ENCODE data around the gene ZNF3.

Gene ZNF3

DNA sequence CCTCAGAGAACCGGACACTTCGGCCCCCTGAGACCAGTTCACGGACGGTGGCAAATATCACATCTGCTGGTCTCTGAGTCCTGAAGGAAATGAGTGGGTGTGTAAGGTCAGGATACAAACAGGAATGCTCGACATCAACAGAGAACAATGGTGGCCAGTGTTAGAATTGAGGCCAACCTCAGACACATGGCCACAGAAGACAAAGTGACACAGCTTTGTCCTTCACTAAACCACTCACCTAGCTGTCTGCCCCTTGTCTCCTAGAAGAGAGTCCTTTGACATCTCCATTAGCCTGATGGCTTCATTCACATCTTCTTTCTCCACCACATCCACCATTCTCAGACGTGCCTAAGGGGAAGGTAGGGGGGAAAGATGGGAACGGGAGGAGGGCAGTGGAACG, 11.5 kb upstream of the ZNF3 start:
- DNase-seq (ENCODE audit: low spot score), result no peak
- TF ChIP-seq, protein P1, sequence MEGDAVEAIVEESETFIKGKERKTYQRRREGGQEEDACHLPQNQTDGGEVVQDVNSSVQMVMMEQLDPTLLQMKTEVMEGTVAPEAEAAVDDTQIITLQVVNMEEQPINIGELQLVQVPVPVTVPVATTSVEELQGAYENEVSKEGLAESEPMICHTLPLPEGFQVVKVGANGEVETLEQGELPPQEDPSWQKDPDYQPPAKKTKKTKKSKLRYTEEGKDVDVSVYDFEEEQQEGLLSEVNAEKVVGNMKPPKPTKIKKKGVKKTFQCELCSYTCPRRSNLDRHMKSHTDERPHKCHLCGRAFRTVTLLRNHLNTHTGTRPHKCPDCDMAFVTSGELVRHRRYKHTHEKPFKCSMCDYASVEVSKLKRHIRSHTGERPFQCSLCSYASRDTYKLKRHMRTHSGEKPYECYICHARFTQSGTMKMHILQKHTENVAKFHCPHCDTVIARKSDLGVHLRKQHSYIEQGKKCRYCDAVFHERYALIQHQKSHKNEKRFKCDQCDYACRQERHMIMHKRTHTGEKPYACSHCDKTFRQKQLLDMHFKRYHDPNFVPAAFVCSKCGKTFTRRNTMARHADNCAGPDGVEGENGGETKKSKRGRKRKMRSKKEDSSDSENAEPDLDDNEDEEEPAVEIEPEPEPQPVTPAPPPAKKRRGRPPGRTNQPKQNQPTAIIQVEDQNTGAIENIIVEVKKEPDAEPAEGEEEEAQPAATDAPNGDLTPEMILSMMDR (IDR thresholded peaks at IDR 0.05; ENCODE audit: poor library complexity, severe bottlenecking), result no peak
- Histone ChIP-seq H3K9me3 (ENCODE audit: severe bottlenecking) (no peaks in the 10 kb centered on the region), H3K27ac (ENCODE audit: poor library complexity, severe bottlenecking) (no peak overlapping the region), H3K4me3 (ENCODE audit: severe bottlenecking) (no peak overlapping the region), H3K4me1 (ENCODE audit: insufficient read depth, poor library complexity, severe bottlenecking) (peaks cover 4% of the 10 kb centered on the region), H3K27me3 (ENCODE audit: insufficient read depth, poor library complexity, severe bottlenecking) (no peaks in the 10 kb centered on the region), H3K36me3 (ENCODE audit: low read depth) (peaks cover 79% of the 10 kb centered on the region)
- no peak for ATAC-seq (ENCODE audit: low read depth)

DNA sequence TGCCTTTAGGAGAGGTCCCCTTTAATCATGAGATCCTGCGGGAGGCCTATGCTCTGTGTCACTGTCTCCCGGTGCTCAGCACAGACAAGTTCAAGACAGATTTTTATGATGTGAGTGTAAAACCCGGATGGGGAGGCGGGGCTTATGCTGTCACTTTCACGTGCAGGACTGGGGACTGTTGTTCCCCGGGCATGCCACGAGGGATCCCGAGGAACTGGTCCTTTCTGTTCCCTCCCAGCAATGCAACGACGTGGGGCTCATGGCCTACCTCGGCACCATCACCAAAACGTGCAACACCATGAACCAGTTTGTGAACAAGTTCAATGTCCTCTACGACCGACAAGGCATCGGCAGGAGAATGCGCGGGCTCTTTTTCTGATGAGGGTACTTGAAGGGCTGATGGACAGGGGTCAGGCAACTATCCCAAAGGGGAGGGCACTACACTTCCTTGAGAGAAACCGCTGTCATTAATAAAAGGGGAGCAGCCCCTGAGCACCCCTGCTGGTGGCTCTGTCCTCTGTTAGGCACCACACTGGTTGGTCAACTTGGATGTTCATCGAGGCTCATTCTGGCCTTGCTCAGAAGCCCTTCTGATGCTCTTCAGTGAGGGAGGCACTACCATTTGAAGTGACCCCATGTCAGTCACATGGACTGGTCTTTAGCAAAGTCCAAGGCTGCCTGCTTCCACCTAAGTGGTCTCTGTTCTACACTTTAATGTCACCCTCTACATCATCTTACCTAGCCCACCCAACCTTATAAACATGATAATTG, 10.1 kb upstream of the ZNF3 start:
- no peaks in the 10 kb centered on the region for H3K9me3 ChIP-seq (ENCODE audit: severe bottlenecking)
- H3K27ac ChIP-seq (ENCODE audit: poor library complexity, severe bottlenecking), result peak overlapping the region; percentile 90
- ATAC-seq (ENCODE audit: low read depth), result peak; percentile 22
- no peak overlapping the region for H3K4me3 ChIP-seq (ENCODE audit: severe bottlenecking)
- H3K27me3 ChIP-seq (ENCODE audit: insufficient read depth, poor library complexity, severe bottlenecking), result no peaks in the 10 kb centered on the region
- TF ChIP-seq, protein P1 (IDR thresholded peaks at IDR 0.05; ENCODE audit: poor library complexity, severe bottlenecking), result no peak
- DNase-seq (ENCODE audit: low spot score), result no peak
- peaks cover 65% of the 10 kb centered on the region for H3K36me3 ChIP-seq (ENCODE audit: low read depth)
- peaks cover 15% of the 10 kb centered on the region for H3K4me1 ChIP-seq (ENCODE audit: insufficient read depth, poor library complexity, severe bottlenecking)

DNA sequence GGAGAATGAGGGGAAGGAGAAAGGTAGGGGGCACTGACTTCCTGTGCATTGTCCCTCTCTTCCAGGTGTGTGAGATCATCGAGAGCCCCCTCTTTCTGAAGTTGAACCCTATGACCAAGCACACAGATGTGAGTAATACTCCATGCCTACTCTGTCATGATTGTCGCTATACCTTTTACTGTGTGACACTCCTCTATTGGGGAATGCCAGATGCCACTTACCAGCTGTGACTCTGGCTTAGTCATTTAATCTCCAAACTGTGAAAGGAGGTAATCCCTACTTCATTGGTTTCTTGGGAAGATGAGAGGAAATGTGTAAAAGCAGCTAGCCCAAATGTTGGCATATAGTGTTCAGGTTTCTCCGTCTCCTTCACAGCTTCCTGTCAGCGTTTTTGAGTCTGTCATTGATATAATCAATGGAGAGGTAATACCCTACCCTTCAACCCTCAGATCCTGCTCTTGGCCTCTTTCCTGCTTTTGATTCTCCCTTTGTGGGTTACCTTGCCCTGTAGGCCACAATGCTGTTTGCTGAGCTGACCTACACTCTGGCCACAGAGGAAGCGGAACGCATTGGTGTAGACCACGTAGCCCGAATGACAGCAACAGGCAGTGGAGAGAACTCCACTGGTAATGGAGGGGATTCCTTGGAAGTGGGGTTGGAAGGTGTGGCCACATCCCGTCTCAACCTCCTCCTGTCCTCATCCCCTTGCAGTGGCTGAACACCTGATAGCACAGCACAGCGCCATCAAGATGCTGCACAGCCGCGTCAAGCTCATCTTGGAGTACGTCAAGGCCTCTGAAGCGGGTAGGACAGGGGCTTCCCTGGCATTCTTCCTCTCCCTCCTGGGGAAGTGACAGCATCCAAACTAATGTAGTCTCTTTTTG, 9.2 kb upstream of the ZNF3 start:
- H3K4me3 ChIP-seq (ENCODE audit: severe bottlenecking), result no peak overlapping the region
- TF ChIP-seq, protein P1 (IDR thresholded peaks at IDR 0.05; ENCODE audit: poor library complexity, severe bottlenecking), result no peak
- no peaks in the 10 kb centered on the region for H3K9me3 ChIP-seq (ENCODE audit: severe bottlenecking)
- peak; percentile 4; the same call in 1 of the 3 replicates for ATAC-seq (ENCODE audit: low read depth)
- peaks cover 57% of the 10 kb centered on the region for H3K36me3 ChIP-seq (ENCODE audit: low read depth)
- no peak for DNase-seq (ENCODE audit: low spot score)
- no peaks in the 10 kb centered on the region for H3K27me3 ChIP-seq (ENCODE audit: insufficient read depth, poor library complexity, severe bottlenecking)
- peak overlapping the region; percentile 90 for H3K27ac ChIP-seq (ENCODE audit: poor library complexity, severe bottlenecking)
- peaks cover 15% of the 10 kb centered on the region for H3K4me1 ChIP-seq (ENCODE audit: insufficient read depth, poor library complexity, severe bottlenecking)

DNA sequence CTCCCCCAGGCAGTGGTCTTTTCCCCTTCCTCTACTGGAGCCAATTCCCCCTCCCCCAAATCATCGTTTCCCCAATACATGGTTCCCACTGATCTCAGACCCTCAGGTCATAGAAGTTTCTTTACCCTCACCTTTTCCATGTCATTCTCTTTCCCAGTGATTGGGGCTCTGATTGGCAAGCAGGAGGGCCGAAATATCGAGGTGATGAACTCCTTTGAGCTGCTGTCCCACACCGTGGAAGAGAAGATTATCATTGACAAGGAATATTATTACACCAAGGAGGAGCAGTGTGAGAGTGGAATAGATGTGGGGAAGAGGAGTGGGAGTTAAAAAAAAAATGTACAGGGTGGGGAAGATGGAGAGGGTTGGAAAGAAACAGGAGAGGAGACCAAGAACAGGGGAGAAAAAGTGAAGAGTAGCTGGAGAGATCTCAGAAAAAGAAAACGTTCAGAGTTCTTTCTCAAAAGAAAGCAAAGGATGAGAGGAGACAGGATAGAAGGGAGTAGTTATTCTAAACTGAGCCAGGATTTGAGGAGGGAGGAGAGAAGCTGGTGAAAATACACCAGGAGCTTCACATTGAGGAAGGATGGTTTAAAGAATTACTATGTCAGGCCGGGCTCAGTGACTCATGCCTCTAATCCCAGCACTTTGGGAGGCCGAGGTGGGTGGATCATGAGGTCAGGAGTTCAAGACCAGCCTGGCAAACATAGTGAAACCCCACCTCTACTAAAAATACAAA, 8.1 kb upstream of the ZNF3 start:
- peaks cover 45% of the 10 kb centered on the region for H3K36me3 ChIP-seq (ENCODE audit: low read depth)
- H3K27ac ChIP-seq (ENCODE audit: poor library complexity, severe bottlenecking), result peak overlapping the region; percentile 90
- TF ChIP-seq, protein P1 (IDR thresholded peaks at IDR 0.05; ENCODE audit: poor library complexity, severe bottlenecking), result no peak
- DNase-seq (ENCODE audit: low spot score), result no peak
- peak overlapping the region; percentile 56 for H3K4me3 ChIP-seq (ENCODE audit: severe bottlenecking)
- H3K27me3 ChIP-seq (ENCODE audit: insufficient read depth, poor library complexity, severe bottlenecking), result no peaks in the 10 kb centered on the region
- H3K9me3 ChIP-seq (ENCODE audit: severe bottlenecking), result no peaks in the 10 kb centered on the region
- ATAC-seq (ENCODE audit: low read depth), result no peak
- peaks cover 15% of the 10 kb centered on the region for H3K4me1 ChIP-seq (ENCODE audit: insufficient read depth, poor library complexity, severe bottlenecking)
